ENCODE results near the gene MPV17L. TPM values are rescaled to one million over a fixed set of nuclear protein-coding genes. Genes with fewer than 3 reads are reported as not detected.
"Not testable (repeated sequence)": the region's sequence is repeated elsewhere in the genome, so short reads cannot be mapped to it uniquely, and the experiment has no call there.

MPV17L gene
- total RNA-seq, 2 donors from 2014 or later, result not detected

DNA sequence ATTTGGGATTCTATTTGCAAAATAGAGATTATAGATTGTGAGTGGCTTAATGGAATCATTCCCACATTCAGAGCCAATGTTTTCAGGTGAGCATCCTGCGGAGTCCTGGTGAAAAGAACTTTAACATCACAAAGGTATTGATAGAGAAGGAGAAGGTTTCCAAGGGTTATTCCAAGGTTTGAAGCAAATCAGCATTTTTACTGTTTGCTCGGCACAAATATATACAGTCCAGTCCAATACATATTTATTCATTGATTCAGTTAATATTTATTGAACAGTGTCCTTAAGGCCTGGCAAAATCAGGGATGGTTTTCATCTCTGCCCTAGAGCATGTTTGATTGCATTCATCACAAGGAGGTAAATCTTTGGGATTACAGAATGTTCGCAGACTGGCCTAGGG is 6.4 kb downstream of the MPV17L start:
- ATAC-seq, result no peak

DNA sequence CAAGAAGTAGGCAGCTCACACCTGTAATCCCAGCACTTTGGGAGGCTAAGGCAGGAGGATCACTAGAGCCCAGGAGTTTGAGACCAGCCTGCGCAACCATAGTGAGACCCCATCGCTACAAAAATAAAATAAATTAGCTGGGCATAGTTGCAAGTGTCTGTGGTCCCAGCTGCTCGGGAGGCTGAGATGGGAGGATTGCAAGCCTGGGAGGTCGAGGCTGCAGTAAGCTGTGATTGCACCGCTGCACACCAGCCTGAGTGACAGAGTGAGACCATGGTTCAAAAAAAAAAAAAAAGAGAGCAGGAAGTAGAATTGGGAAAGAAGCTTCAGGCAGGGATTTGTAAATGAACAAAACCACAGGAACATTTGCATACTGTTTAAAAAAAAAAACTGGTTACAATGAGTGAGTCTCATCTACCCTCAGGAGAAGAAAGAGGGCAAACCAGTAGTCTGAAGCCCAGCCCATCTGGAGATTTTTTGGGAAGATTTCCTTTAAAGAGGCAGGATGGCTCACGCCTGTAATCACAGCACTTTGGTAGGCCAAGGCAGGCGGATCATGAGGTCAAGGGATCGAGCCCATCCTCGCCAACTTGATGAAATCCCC is 7.9 kb downstream of the MPV17L start:
- DNase-seq (ENCODE audit: low spot score in 2 of 2) (no peak), ATAC-seq (no peak)
- Mint-ChIP-seq H3K9me3 (no peaks in the 10 kb centered on the region), H3K27ac (peak overlapping the region in 1 of 2 donors; percentile 48), H3K36me3 (no peaks in the 10 kb centered on the region)

More for the DNA sequence above, 6.4 kb downstream of the MPV17L start:
- H3K27ac Mint-ChIP-seq, result no peak overlapping the region
- no peak for DNase-seq (ENCODE audit: low spot score in 2 of 2)
- H3K36me3 Mint-ChIP-seq, result no peaks in the 10 kb centered on the region
- H3K9me3 Mint-ChIP-seq, result no peaks in the 10 kb centered on the region

DNA sequence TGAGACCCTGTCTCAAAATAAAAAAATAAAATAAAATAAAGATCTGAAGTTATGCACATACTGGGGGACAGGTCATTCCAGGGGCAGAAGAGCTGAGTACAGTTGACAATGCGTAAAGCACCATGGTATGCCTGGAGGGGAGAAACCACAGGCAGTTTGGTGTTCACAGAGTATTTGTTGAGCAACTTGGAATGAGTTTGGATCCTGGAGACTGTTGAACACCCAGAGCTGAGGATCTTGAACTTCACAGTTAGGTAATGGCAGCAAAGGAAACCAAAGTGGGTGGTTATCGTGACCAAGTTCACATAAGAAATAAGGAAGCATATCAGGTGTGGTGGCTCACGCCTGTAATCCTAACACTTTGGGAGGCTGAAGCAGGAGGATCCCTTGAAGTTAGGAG is 8.5 kb downstream of the MPV17L start:
- ATAC-seq; H3K9me3 Mint-ChIP-seq; DNase-seq (ENCODE audit: low spot score in 2 of 2); H3K27ac Mint-ChIP-seq; H3K36me3 Mint-ChIP-seq: not testable (repeated sequence)

DNA sequence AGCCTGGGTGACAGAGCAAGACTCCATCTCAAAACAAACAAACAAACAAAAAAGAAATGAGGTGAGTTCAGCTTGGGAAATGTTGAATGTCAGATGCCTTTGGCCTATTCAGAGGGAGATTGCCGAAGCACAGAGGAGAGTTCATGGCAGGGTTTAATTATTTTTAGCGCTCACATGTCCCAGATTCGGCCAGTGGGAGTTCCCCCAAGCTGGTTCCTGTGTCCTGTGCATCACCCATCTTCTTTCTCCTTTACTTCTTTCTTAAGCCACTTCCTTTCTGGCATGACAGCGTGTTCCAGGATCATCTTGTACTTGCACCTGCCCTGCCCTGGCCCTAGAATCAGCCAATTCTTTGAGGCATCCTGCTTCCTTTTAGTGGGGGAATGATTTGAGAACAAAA is 9.2 kb downstream of the MPV17L start:
- H3K9me3 Mint-ChIP-seq, result no peaks in the 10 kb centered on the region
- ATAC-seq (no peak), DNase-seq (ENCODE audit: low spot score in 2 of 2) (no peak)
- H3K36me3 Mint-ChIP-seq, result no peaks in the 10 kb centered on the region
- no peak overlapping the region for H3K27ac Mint-ChIP-seq

DNA sequence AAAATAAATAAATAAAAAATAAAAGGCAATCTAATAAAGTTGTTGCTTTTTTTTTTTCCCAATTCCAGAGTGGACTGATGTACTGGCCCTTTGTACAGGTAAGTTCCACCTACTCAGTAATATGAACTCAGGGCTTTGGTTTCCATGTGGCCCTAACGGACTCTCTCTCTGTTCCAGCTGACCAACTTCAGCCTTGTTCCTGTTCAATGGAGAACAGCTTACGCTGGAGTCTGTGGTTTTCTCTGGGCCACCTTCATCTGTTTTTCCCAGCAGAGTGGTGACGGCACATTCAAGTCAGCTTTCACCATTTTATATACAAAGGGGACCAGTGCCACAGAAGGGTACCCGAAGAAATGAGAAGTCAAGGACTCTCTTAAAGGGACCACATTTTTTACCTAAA is 12.2 kb downstream of the MPV17L start:
- not testable (repeated sequence) for DNase-seq (ENCODE audit: low spot score in 2 of 2); H3K9me3 Mint-ChIP-seq; H3K36me3 Mint-ChIP-seq; H3K27ac Mint-ChIP-seq; ATAC-seq

DNA sequence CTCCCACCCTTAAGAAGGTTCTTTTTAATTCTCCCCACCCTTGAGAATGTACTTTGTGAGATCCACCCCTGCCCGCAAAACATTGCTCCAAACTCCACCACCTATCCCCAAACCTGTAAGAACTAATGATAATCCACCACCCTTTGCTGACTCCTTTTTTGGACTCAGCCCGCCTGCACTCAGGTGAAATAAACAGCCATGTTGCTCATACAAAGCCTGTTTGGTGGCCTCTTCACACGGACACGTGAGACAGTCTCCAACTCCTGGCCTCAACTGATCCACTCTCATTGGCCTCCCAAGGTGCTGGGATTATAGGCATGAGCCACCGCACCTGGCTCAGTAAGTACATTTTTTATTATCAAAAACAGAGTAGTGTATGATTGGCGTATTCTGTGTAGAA is 13.9 kb downstream of the MPV17L start:
- H3K9me3 Mint-ChIP-seq, result not testable (repeated sequence)

DNA sequence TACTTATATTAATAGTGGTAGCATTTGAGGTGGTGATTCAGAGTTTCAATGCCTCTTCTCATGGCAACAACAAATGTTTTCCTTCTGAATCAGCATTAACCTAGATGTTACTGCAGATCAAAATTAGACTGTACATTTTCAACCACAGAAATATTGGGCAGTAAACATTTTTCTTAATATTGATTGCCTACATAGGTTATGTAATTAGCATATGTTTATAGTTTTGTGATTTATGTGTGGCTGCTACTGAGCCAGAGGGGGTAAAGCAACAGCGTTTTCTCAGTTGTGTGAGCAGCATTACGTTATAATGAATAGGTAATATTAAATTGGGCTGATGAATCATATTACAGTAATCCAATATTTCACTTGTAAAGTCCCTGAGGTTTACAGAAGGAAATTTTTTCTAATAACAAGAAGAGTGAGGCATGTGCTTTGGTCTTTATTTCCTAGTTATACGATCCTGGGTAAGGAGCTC is 20.0 kb downstream of the MPV17L start:
- DNase-seq (ENCODE audit: low spot score in 2 of 2) (no peak), ATAC-seq (no peak)
- Mint-ChIP-seq H3K9me3 (no peaks in the 10 kb centered on the region), H3K36me3 (no peaks in the 10 kb centered on the region), H3K27ac (no peak overlapping the region)

More for the DNA sequence above, 13.9 kb downstream of the MPV17L start:
- H3K36me3 Mint-ChIP-seq; H3K27ac Mint-ChIP-seq; DNase-seq (ENCODE audit: low spot score in 2 of 2); ATAC-seq: not testable (repeated sequence)

DNA sequence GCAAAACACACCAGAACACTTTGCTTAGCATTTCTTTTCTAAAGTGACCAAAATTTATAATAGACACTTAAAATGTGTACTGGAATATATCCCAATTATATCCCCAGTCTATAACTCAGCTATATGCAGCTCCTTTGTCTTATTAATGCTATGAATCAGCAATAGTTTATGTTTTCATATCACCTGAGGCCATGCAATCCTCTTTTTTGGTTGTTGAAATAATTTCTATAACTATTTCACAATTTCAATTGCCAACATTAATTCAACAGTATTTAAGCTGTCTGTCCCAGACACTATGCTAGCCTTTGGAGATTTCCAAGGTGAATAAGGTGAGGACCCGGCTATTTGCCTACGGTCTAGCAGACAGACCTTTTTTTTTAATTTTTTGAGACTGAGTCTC is 21.6 kb downstream of the MPV17L start:
- no peaks in the 10 kb centered on the region for H3K36me3 Mint-ChIP-seq
- DNase-seq (ENCODE audit: low spot score in 2 of 2), result no peak

DNA sequence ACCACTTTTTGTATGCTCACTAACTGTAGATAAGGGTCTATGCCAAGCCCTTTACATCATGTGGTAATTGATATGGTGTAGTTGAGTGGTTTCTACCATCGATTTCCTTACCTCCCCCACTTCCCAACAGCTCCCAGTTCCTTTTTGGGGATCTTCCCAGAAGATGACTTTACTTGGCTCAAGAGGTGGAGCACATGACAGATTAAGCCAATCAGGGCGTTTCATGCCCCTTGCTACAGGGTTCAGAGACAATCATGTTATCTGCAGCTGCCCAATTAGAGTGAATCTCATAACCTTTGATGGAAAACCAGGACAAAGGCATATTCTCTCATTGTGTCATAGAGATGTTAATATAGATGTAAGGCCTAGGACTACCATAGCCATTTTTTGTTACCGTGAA is 22.7 kb downstream of the MPV17L start:
- Mint-ChIP-seq H3K27ac (no peak overlapping the region), H3K36me3 (no peaks in the 10 kb centered on the region), H3K9me3 (no peaks in the 10 kb centered on the region)
- DNase-seq (ENCODE audit: low spot score in 2 of 2) (no peak), ATAC-seq (no peak)

More for the DNA sequence above, 21.6 kb downstream of the MPV17L start:
- Mint-ChIP-seq H3K27ac (no peak overlapping the region), H3K9me3 (no peaks in the 10 kb centered on the region)
- ATAC-seq, result no peak

DNA sequence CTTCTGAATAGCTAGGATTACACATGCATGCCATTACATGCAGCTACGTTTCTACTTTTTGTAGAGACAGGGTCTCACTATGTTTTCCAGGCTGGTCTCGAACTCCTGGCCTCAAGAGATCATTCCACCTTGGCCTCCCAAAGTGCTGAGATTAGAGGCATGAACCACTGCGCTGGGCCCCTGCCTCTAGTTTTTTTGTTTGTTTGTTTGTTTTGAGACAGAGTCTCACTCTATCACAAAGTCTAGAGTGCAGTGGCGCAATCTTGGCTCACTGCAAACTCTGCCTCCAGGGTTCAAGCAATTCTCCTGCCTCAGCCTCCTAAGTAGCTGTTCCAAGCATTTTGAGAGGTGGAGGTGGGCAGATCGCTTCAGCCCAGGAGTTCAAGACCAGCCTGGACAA is 26.1 kb downstream of the MPV17L start:
- not testable (repeated sequence) for H3K36me3 Mint-ChIP-seq; H3K9me3 Mint-ChIP-seq; DNase-seq (ENCODE audit: low spot score in 2 of 2); ATAC-seq
- H3K27ac Mint-ChIP-seq, result peak overlapping the region in 1 of 2 donors; percentile 18

DNA sequence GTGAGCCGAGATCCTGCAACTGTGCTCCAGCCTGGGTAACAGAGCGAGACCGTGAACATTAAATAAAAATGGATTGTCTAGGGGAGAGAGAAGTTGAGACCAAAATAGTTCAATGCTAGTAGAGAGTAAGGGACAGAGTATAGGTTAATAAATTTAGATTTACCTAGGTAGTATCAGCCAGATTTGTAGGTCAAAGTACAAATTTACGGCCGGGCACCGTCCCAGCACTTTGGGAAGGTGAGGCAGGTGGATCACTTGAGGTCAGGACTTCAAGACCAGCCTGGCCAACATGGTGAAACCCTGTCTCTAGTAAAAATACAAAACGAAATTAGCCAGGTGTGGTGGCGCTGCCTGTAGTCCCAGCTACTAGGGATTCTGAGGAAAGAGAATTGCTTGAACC is 26.7 kb downstream of the MPV17L start:
- no peaks in the 10 kb centered on the region for H3K9me3 Mint-ChIP-seq
- ATAC-seq (no peak), DNase-seq (ENCODE audit: low spot score in 2 of 2) (no peak)
- no peak overlapping the region for H3K27ac Mint-ChIP-seq
- H3K36me3 Mint-ChIP-seq, result no peaks in the 10 kb centered on the region

DNA sequence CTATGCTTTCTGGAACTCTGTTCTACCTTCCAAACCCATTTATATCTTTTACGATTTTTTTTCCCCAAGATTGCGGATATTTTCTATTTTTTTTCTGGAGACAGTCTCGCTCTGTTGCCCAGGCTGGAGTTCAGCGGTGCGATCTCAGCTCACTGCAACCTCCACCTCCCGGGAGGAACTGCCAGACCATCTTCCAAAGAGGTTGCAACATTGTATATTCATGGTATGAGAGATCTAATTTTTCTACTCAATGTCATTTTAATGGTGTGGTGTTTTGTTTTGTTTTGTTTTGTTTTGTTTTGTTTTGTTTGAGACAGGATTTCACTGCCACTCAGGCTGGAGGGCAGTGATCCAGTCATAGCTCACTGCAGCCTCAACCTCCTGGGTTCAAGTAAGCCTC is 30.3 kb downstream of the MPV17L start:
- H3K27ac Mint-ChIP-seq, result no peak overlapping the region
- ATAC-seq (no peak), DNase-seq (ENCODE audit: low spot score in 2 of 2) (no peak)
- H3K9me3 Mint-ChIP-seq, result no peaks in the 10 kb centered on the region
- H3K36me3 Mint-ChIP-seq, result no peaks in the 10 kb centered on the region

DNA sequence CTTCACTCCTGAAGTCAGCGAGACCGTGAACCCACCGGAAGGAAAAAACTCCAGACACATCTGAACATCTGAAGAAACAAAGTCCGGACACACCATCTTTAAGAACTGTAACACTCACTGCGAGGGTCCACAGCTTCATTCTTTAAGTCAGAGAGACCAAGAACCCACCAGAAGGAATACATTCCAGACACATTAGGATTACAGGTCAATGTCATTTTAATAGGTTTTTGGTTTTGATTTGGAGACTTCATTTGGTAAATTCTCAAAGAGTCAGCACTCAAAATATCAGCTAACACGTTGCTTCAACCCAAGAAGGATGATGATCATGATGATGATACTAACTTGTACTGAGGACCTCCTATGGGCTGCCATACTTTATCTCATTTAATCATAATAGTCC is 31.2 kb downstream of the MPV17L start:
- DNase-seq (ENCODE audit: low spot score in 2 of 2) (no peak), ATAC-seq (no peak)
- Mint-ChIP-seq H3K27ac (peak overlapping the region in 1 of 2 donors; percentile 57), H3K36me3 (no peaks in the 10 kb centered on the region), H3K9me3 (no peaks in the 10 kb centered on the region)

DNA sequence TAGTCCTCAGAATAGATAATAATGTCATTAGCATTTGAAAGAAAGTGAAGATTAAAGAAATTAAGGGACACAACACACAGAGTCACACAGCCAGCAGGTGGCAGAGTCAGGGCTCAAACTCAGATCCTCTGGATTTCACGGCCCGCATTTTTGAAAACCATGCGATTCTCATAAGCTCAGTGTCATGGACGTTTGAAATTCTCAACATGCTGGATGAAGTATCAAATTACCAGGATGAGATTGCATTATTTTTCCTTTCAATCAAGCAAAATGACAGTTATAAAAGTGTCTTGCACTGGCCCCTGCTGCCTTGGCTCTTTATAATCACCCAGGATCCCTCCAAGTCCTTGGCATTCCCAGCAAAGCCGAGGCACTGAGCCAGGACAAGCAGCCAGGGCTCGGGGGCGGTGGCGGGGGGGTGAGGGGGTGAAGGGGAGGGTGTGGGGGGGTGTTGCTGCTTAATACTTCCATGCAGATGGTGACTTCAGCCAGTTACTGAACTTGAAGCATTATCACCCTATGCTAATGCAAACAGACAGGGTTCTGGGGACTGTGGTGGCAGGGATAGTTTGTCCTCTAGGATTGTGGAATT is 32.2 kb downstream of the MPV17L start:
- DNase-seq (ENCODE audit: low spot score in 2 of 2) (peak in 1 of 2 donors; percentile 42), ATAC-seq (peak; percentile 54 to 67)
- Mint-ChIP-seq H3K27ac (no peak overlapping the region), H3K9me3 (no peaks in the 10 kb centered on the region), H3K36me3 (no peaks in the 10 kb centered on the region)

DNA sequence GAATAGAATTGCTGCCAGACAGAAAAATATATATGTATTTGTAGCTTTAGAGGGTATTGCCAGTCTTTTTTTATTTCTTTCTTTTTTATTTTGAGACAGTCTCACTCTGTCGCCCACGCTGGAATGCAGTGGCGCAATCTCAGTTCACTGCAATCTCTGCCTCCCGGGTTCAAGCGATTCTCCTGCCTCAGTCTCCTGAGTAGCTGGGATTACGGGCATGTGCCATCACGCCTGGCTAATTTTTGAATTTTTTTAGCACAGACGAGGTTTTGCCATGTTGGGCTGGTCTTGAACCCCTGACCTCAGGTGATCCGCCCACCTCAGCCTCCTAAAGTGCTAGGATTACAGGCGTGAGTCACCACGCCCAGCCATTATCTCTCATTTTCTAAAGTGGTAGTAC is 35.3 kb downstream of the MPV17L start:
- H3K36me3 Mint-ChIP-seq; H3K9me3 Mint-ChIP-seq; ATAC-seq; H3K27ac Mint-ChIP-seq; DNase-seq (ENCODE audit: low spot score in 2 of 2): not testable (repeated sequence)

DNA sequence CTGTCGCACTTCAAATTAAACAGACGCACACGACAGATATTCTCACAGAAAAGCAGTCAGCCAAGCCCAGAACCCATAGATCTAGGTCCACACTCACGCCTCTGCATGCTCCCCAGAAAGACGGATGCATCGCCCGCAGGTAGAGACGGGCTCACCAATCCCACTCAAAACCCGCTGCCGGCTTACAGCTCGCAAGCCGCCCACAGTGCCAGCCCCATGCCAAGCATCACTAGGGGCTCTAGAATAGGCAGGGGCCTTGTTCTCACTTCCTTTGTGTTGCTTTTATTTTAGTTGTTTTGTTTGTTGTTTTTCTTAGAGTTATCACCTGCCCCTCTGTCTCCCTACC is 38.5 kb downstream of the MPV17L start:
- peaks cover 0 to 8% of the 10 kb centered on the region in 2 donors for H3K36me3 Mint-ChIP-seq
- no peak for DNase-seq (ENCODE audit: low spot score in 2 of 2)
- no peak for ATAC-seq
- H3K9me3 Mint-ChIP-seq, result no peaks in the 10 kb centered on the region
- H3K27ac Mint-ChIP-seq, result peak overlapping the region; percentile 4 to 29

DNA sequence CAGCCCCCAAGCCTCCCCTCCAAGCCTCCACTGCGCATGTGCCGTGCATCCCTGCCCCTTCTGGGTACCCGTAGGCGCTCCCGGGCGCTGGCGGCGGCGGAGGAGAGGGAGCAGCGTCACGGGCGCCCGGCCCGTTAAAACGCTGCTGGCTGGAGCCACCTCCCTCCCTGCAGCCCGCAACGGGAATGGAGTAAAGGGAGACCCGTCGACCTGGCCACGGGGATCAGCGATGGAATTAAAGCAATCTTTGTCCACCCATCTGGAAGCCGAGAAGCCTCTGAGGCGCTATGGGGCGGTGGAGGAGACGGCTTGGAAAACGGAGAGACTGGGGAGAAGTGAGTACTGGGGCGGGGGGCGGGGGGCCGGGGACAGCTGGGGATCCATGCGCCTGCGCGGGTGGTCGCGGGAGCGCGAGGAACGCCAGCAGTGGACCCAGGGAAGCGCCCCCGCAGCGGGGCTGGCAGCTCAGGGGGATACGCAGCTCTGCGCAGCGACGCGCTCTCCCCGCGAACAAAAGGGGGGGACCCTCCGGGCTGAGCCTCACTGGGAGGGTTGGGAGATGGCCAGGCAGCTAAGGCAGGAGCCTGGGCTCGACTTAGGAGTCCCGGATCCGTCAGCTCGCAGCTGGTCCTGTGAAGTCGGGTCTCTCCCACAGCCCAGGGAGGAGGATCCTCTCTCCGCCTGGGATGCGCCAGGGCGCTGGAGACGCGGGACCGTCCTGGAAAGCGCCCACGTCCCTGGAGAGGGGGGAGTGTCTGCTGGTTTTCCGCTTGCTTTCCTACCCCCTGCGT is 39.1 kb downstream of the MPV17L start, which contains the start of gene BMERB1:
TSS of gene BMERB1 (plus strand) at position 164 of the 791 bp plus-strand sequence. CDS start at position 230, 66 bp downstream.
- ATAC-seq, result peak; percentile 92 to 95
- Mint-ChIP-seq H3K27ac (peak within 1 kb of the TSS; percentile 29 to 60), H3K9me3 (no peaks in the 10 kb centered on the region), H3K36me3 (peaks cover 0 to 8% of the 10 kb centered on the region in 2 donors)
- DNase-seq (ENCODE audit: low spot score in 2 of 2), result peak; percentile 58 to 75

Measured in activated naive CD4-positive, alpha-beta T cell treated with anti-CD3 and anti-CD28 coated beads, Interleukin-2, amount 50 U/mL, for 72 hours (primary cell).